ENCODE results near the gene ZNF664.

DNA sequence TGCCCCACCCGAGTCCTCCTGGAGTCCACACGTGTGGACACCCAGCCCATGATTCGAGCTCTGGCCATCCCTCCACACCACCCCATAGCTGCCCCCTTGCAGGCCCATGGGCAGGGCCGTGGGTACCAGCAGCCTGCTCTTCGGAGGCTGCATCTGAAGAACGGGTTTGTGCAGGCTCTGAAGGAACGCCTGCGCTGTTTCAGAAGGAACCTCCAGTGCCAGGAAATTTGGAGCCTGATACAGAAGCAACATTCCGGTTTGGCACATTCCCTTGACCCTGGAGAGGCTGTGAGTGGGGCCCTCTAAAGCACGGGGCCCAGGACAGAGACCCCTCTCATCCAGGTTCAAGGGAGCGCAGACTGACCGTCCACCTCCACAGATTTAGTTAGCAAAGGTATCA is 57.0 kb downstream of the ZNF664 start:
- TF ChIP-seq TEAD1 (CRISPR knock-in tag; IDR thresholded peaks at IDR 0.05) (no peak), TEAD4 (IDR thresholded peaks at IDR 0.05; ENCODE audit: low read length) (no peak), TEAD4 (CRISPR knock-in tag; IDR thresholded peaks at IDR 0.05; ENCODE audit: borderline replicate concordance) (no peak), HNRNPLL (IDR thresholded peaks at IDR 0.05; ENCODE audit: low read depth, low read length, poor library complexity, severe bottlenecking) (no peak), ERF (CRISPR knock-in tag; IDR thresholded peaks at IDR 0.05) (no peak), CHD2 (IDR thresholded peaks at IDR 0.05; ENCODE audit: low read depth, low read length) (no peak), GABPB1 (CRISPR knock-in tag; IDR thresholded peaks at IDR 0.05) (no peak), ZFP36 (IDR thresholded peaks at IDR 0.05; ENCODE audit: low read depth, low read length, partially characterized antibody) (no peak)
- TF ChIP-seq, protein P1, sequence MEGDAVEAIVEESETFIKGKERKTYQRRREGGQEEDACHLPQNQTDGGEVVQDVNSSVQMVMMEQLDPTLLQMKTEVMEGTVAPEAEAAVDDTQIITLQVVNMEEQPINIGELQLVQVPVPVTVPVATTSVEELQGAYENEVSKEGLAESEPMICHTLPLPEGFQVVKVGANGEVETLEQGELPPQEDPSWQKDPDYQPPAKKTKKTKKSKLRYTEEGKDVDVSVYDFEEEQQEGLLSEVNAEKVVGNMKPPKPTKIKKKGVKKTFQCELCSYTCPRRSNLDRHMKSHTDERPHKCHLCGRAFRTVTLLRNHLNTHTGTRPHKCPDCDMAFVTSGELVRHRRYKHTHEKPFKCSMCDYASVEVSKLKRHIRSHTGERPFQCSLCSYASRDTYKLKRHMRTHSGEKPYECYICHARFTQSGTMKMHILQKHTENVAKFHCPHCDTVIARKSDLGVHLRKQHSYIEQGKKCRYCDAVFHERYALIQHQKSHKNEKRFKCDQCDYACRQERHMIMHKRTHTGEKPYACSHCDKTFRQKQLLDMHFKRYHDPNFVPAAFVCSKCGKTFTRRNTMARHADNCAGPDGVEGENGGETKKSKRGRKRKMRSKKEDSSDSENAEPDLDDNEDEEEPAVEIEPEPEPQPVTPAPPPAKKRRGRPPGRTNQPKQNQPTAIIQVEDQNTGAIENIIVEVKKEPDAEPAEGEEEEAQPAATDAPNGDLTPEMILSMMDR (IDR thresholded peaks at IDR 0.05 in 2 of 3, conservative IDR thresholded peaks at IDR 0.05 in 1 of 3; ENCODE audit: insufficient read depth in 2 of 3, low read depth in 1 of 3, low read length in 3 of 3), result no peak
- TF ChIP-seq, protein P2, sequence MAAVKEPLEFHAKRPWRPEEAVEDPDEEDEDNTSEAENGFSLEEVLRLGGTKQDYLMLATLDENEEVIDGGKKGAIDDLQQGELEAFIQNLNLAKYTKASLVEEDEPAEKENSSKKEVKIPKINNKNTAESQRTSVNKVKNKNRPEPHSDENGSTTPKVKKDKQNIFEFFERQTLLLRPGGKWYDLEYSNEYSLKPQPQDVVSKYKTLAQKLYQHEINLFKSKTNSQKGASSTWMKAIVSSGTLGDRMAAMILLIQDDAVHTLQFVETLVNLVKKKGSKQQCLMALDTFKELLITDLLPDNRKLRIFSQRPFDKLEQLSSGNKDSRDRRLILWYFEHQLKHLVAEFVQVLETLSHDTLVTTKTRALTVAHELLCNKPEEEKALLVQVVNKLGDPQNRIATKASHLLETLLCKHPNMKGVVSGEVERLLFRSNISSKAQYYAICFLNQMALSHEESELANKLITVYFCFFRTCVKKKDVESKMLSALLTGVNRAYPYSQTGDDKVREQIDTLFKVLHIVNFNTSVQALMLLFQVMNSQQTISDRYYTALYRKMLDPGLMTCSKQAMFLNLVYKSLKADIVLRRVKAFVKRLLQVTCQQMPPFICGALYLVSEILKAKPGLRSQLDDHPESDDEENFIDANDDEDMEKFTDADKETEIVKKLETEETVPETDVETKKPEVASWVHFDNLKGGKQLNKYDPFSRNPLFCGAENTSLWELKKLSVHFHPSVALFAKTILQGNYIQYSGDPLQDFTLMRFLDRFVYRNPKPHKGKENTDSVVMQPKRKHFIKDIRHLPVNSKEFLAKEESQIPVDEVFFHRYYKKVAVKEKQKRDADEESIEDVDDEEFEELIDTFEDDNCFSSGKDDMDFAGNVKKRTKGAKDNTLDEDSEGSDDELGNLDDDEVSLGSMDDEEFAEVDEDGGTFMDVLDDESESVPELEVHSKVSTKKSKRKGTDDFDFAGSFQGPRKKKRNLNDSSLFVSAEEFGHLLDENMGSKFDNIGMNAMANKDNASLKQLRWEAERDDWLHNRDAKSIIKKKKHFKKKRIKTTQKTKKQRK (IDR thresholded peaks at IDR 0.05; ENCODE audit: borderline replicate concordance, low read depth, low read length), result no peak
